CD4-positive, alpha-beta T cell (primary cell): ENCODE data around the gene NETO2. TPM values are rescaled to one million over a fixed set of nuclear protein-coding genes. Genes with fewer than 3 reads are reported as not detected.

ENCODE experiments used
- ATAC-seq: fragments of 200-7000 bp; cut with Tn5 transposase; one replicate; pipeline ENCODE4 v1.10.0; 2022; ENCODE audit warnings: mild to moderate bottlenecking; ENCODE audit not compliant: poor library complexity
- CTCF ChIA-PET: fragments of 350-600 bp; sonication (Branson Sonifier 250); formaldehyde crosslinking; loops from one replicate; lab custom pipeline; 2021; ENCODE audit warnings: antibody characterized with exemption, inconsistent platforms; lab: Charles Lee
- POLR2A ChIA-PET: fragments of 350-600 bp; sonication (Branson Sonifier 250); formaldehyde crosslinking; loops from one replicate; lab custom pipeline; 2021; ENCODE audit warnings: antibody characterized with exemption, inconsistent platforms; lab: Charles Lee
- DNase-seq, 14 experiments: peaks; one replicate each; pipeline ENCODE4 v3.0.0-alpha.2; 2013 to 2020; ENCODE audit warnings: mixed read lengths in 2 of 14
- H3K27ac ChIP-seq, 2 donors: one replicate each; pipeline versions ENCODE4 v1.5.1 to v1.7.0; 2013; ENCODE audit warnings: low read length in 2 of 2, low read depth in 1 of 2, mild to moderate bottlenecking in 1 of 2
- H3K27me3 ChIP-seq, 2 experiments: 1 replicate in 1 of 2; 2 replicates in 1 of 2; pipeline versions ENCODE4 v1.6.1 to v1.7.0; 2013; ENCODE audit warnings: low read length in 2 of 2, control low read depth in 1 of 2, mild to moderate bottlenecking in 1 of 2, moderate library complexity in 1 of 2; ENCODE audit not compliant: insufficient read depth in 2 of 2, control insufficient read depth in 1 of 2
- H3K36me3 ChIP-seq: one replicate; pipeline ENCODE4 v1.6.1; 2013; ENCODE audit warnings: low read length, control low read depth; ENCODE audit not compliant: insufficient read depth
- H3K4me1 ChIP-seq: one replicate; pipeline ENCODE4 v1.6.1; 2013; ENCODE audit warnings: low read length, control low read depth; ENCODE audit not compliant: insufficient read depth
- H3K4me3 ChIP-seq: one replicate; pipeline ENCODE4 v1.5.1; 2013; ENCODE audit warnings: mild to moderate bottlenecking, low read length, moderate library complexity
- H3K9me3 ChIP-seq, 2 experiments: 1 replicate in 1 of 2; 2 replicates in 1 of 2; pipeline versions ENCODE4 v1.6.1 to v1.7.0; 2013; ENCODE audit warnings: low read length in 2 of 2, mild to moderate bottlenecking in 2 of 2, control low read depth in 1 of 2, moderate library complexity in 1 of 2; ENCODE audit not compliant: control insufficient read depth in 1 of 2, insufficient read depth in 1 of 2
- H3K27ac Mint-ChIP-seq: one replicate; pipeline ENCODE4 v1.8.0; 2020; ENCODE audit warnings: mixed read lengths
- H3K27me3 Mint-ChIP-seq: one replicate; pipeline ENCODE4 v1.8.0; 2021; ENCODE audit warnings: mixed read lengths
- H3K36me3 Mint-ChIP-seq: one replicate; pipeline ENCODE4 v1.8.0; 2021; ENCODE audit warnings: low read depth, mixed read lengths
- H3K4me1 Mint-ChIP-seq: one replicate; pipeline ENCODE4 v1.8.0; 2021; ENCODE audit warnings: low read depth, mixed read lengths
- H3K4me3 Mint-ChIP-seq: one replicate; pipeline ENCODE4 v1.8.0; 2020; ENCODE audit warnings: mild to moderate bottlenecking, mixed read lengths
- H3K9me3 Mint-ChIP-seq: one replicate; pipeline ENCODE4 v1.8.0; 2020; ENCODE audit warnings: mixed read lengths
- intact Hi-C, 2 experiments: fragments of 100-400 bp; cut with DNase I in 1 of 2; cut with micrococcal nuclease in 1 of 2; formaldehyde crosslinking; loops; one replicate each; pipeline versions ENCODE4 v1.15.1 to v1.9.0; 2023 to 2025; cut with DNase I, micrococcal nuclease
- total RNA-seq, 174 experiments: library from RNA in 2 of 174; stranded (reverse) in 2 of 174; gene quantifications; one replicate each; pipeline ENCODE4 v1.2.3 and lab custom pipeline; 2021 to 2026
- TF ChIP-seq, protein P1 (sequence below): fragments of 200-600 bp; IDR thresholded peaks from one replicate; pipeline ENCODE4 v1.8.0; 2022; ENCODE audit warnings: antibody characterized with exemption, mild to moderate bottlenecking

NETO2 gene
- total RNA-seq, 2 experiments from 2014 or later, result 1.8 to 1.9 TPM

DNA sequence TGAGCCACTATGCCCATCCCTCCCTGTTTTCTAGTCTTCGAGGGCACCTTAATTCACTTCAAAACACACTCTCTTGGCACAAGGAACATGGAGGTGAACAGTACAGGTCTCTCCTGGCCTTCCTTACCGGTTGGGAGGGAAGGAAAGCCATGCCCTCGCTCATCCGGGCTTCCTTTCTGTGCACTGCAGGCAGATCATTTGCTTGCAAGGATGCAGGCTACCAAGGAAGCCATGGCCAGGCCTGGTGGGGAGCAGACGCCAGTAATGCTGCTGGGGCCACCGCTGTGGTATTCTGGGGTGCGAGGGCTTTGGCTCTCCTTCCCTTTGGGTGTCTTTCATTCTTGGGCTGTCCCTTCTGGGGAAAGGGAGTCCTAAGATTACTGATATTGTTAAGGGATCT is 89.4 kb downstream of the NETO2 start:
- Histone ChIP-seq H3K9me3 (no peaks in the 10 kb centered on the region), H3K36me3 (no peaks in the 10 kb centered on the region), H3K4me1 (no peaks in the 10 kb centered on the region), H3K27me3 (peaks cover 0 to 3% of the 10 kb centered on the region in 2 experiments), H3K4me3 (no peak overlapping the region), H3K27ac (no peak overlapping the region)
- no peak for ATAC-seq
- ChIA-PET POLR2A (no interaction called here), CTCF (no interaction called here)
- intact Hi-C loops, result no loop called here
- no peaks in the 10 kb centered on the region for H3K27me3 Mint-ChIP-seq
- TF ChIP-seq, protein P1, sequence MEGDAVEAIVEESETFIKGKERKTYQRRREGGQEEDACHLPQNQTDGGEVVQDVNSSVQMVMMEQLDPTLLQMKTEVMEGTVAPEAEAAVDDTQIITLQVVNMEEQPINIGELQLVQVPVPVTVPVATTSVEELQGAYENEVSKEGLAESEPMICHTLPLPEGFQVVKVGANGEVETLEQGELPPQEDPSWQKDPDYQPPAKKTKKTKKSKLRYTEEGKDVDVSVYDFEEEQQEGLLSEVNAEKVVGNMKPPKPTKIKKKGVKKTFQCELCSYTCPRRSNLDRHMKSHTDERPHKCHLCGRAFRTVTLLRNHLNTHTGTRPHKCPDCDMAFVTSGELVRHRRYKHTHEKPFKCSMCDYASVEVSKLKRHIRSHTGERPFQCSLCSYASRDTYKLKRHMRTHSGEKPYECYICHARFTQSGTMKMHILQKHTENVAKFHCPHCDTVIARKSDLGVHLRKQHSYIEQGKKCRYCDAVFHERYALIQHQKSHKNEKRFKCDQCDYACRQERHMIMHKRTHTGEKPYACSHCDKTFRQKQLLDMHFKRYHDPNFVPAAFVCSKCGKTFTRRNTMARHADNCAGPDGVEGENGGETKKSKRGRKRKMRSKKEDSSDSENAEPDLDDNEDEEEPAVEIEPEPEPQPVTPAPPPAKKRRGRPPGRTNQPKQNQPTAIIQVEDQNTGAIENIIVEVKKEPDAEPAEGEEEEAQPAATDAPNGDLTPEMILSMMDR, result no peak
- no peaks in the 10 kb centered on the region for H3K4me1 Mint-ChIP-seq
- H3K4me3 Mint-ChIP-seq, result no peak overlapping the region
- no peaks in the 10 kb centered on the region for H3K9me3 Mint-ChIP-seq
- no peak for DNase-seq
- H3K27ac Mint-ChIP-seq, result no peak overlapping the region
- H3K36me3 Mint-ChIP-seq, result no peaks in the 10 kb centered on the region

DNA sequence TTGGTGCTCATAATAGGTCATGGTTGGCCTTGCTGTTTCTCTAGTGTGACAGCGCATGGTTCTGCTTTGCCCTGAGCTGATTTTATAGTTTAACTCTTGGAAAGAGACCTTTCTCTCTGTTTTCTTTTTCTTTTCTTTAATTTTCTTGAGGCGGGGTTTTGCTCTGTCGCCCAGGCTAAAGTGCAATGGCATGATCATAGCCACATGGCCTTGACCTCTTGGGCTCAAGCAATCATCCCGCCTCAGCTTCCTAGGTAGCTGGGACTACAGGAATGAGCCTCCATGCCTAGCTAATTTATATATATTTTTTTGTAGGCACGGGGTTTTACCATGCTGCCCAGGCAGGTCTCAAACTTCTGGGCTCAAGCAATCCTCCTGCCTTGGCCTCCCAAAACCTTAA is 89.8 kb downstream of the NETO2 start:
- Histone ChIP-seq H3K27me3 (peaks cover 0 to 3% of the 10 kb centered on the region in 2 experiments), H3K36me3 (no peaks in the 10 kb centered on the region), H3K4me3 (no peak overlapping the region), H3K9me3 (no peaks in the 10 kb centered on the region), H3K27ac (no peak overlapping the region), H3K4me1 (no peaks in the 10 kb centered on the region)
- no peaks in the 10 kb centered on the region for H3K4me1 Mint-ChIP-seq
- H3K4me3 Mint-ChIP-seq, result no peak overlapping the region
- no peaks in the 10 kb centered on the region for H3K9me3 Mint-ChIP-seq
- CTCF ChIA-PET, result no interaction called here
- POLR2A ChIA-PET, result no interaction called here
- H3K27me3 Mint-ChIP-seq, result no peaks in the 10 kb centered on the region
- ATAC-seq (no peak), DNase-seq (no peak)
- intact Hi-C loops, result no loop called here
- H3K36me3 Mint-ChIP-seq, result no peaks in the 10 kb centered on the region
- no peak overlapping the region for H3K27ac Mint-ChIP-seq
- TF ChIP-seq, protein P1, result no peak

- POLR2A ChIA-PET, result no interaction called here
- ATAC-seq (no peak), DNase-seq (no peak)
- H3K36me3 ChIP-seq, result no peaks in the 10 kb centered on the region
- H3K36me3 Mint-ChIP-seq, result no peaks in the 10 kb centered on the region
- H3K4me3 ChIP-seq, result no peak overlapping the region
- TF ChIP-seq, protein P1, result no peak
- H3K4me3 Mint-ChIP-seq, result no peak overlapping the region
- CTCF ChIA-PET, result no interaction called here
- H3K27me3 Mint-ChIP-seq, result no peaks in the 10 kb centered on the region
- no peaks in the 10 kb centered on the region for H3K9me3 Mint-ChIP-seq
- no peaks in the 10 kb centered on the region for H3K9me3 ChIP-seq
- intact Hi-C loops, result no loop called here
- H3K4me1 ChIP-seq, result no peaks in the 10 kb centered on the region
- peaks cover 0 to 3% of the 10 kb centered on the region in 2 experiments for H3K27me3 ChIP-seq
- H3K27ac ChIP-seq, result no peak overlapping the region
- no peaks in the 10 kb centered on the region for H3K4me1 Mint-ChIP-seq
- H3K27ac Mint-ChIP-seq, result no peak overlapping the region
These were observed 90.8 kb downstream of the NETO2 start for GRCh38 chr16:47052666-47053640.
